Measurements from ENCODE around the gene CACUL1. TPM values are rescaled to one million over a fixed set of nuclear protein-coding genes. Genes with fewer than 3 reads are reported as not detected.
"Not testable (repeated sequence)": the region's sequence is repeated elsewhere in the genome, so short reads cannot be mapped to it uniquely, and the experiment has no call there.

The CACUL1 gene
- 10 to 100 TPM; 24.0 to 24.4 TPM for total RNA-seq

- DNase-seq = peak; percentile 100
- Mint-ChIP-seq H3K36me3 (no peaks in the 10 kb centered on the region), H3K27me3 (peaks cover 6% of the 10 kb centered on the region), H3K27ac (peak within 1 kb of the TSS; percentile 83), H3K4me1 (ENCODE audit: low read depth) (peaks cover 35% of the 10 kb centered on the region), H3K9me3 (no peaks in the 10 kb centered on the region), H3K4me3 (peak within 1 kb of the TSS; percentile 91)
- intact Hi-C loops (cut with micrococcal nuclease) = loop anchor here (1.0 to 10.0 kb wide), 10 partner anchors 22 to 1380 kb away; partner anchors contain the start of genes BAG3, FAM204A, NANOS1 and PDZD8
- ChIA-PET POLR2A (interaction anchor here (0.8 to 1.9 kb wide), 7 partner anchors 13 to 788 kb away, joined by 3 to 5 read pairs (median 4); partner anchors contain the start of genes EIF3A, NANOS1 and RGS10), CTCF (interaction anchor here (1.1 to 2.0 kb wide), 6 partner anchors 20 to 186 kb away, joined by 4 to 10 read pairs (median 5); no protein-coding TSS in a partner anchor)
Measured at GRCh38 chr10:118754556-118755423, at the start of gene CACUL1. CACUL1 (minus strand) TSS chr10:118754970; CDS start chr10:118754762, 208 bp downstream.

GRCh38 chr10:118804262-118804773, 49.5 kb upstream of the CACUL1 start:
- intact Hi-C loops (cut with micrococcal nuclease) = no loop called here
- POLR2A ChIA-PET = no interaction called here
- CTCF ChIA-PET = no interaction called here
- H3K9me3 Mint-ChIP-seq = no peaks in the 10 kb centered on the region
- no peak overlapping the region for H3K27ac Mint-ChIP-seq
- no peaks in the 10 kb centered on the region for H3K4me1 Mint-ChIP-seq (ENCODE audit: low read depth)
- DNase-seq = no peak
- H3K36me3 Mint-ChIP-seq = no peaks in the 10 kb centered on the region
- peaks cover 4% of the 10 kb centered on the region for H3K27me3 Mint-ChIP-seq
- no peak overlapping the region for H3K4me3 Mint-ChIP-seq

GRCh38 chr10:118802126-118802793, 47.5 kb upstream of the CACUL1 start:
- Mint-ChIP-seq H3K36me3 (no peaks in the 10 kb centered on the region), H3K4me3 (no peak overlapping the region), H3K27ac (no peak overlapping the region), H3K9me3 (no peaks in the 10 kb centered on the region), H3K27me3 (peaks cover 7% of the 10 kb centered on the region), H3K4me1 (ENCODE audit: low read depth) (no peaks in the 10 kb centered on the region)
- intact Hi-C loops (cut with micrococcal nuclease) = no loop called here
- ChIA-PET CTCF (no interaction called here), POLR2A (no interaction called here)
- no peak for DNase-seq

- ChIA-PET POLR2A (no interaction called here), CTCF (interaction anchor here (2.1 kb wide), 1 partner anchor 232 kb away, joined by 9 read pairs; no protein-coding TSS in a partner anchor)
- H3K4me3 Mint-ChIP-seq = no peak overlapping the region
- H3K9me3 Mint-ChIP-seq = peaks cover 3% of the 10 kb centered on the region
- H3K27me3 Mint-ChIP-seq = peaks cover 11% of the 10 kb centered on the region
- H3K27ac Mint-ChIP-seq = no peak overlapping the region
- intact Hi-C loops (cut with micrococcal nuclease) = loop anchor here (1.0 kb wide), 1 partner anchor 233 kb away; no protein-coding TSS in a partner anchor
- H3K4me1 Mint-ChIP-seq (ENCODE audit: low read depth) = no peaks in the 10 kb centered on the region
- peak; percentile 22 for DNase-seq
- no peaks in the 10 kb centered on the region for H3K36me3 Mint-ChIP-seq
Measured at GRCh38 chr10:118800920-118801319, 46.1 kb upstream of the CACUL1 start.

- Mint-ChIP-seq H3K4me1 (ENCODE audit: low read depth) (no peaks in the 10 kb centered on the region), H3K4me3 (no peak overlapping the region), H3K9me3 (peaks cover 3% of the 10 kb centered on the region), H3K36me3 (no peaks in the 10 kb centered on the region), H3K27ac (no peak overlapping the region), H3K27me3 (peaks cover 15% of the 10 kb centered on the region)
- ChIA-PET POLR2A (no interaction called here), CTCF (interaction anchor here (2.1 kb wide), 1 partner anchor 231 kb away, joined by 9 read pairs; no protein-coding TSS in a partner anchor)
- intact Hi-C loops (cut with micrococcal nuclease) = no loop called here
- DNase-seq = no peak
Measured at GRCh38 chr10:118799777-118800176, 45.0 kb upstream of the CACUL1 start.

GRCh38 chr10:118798231-118798662, 43.5 kb upstream of the CACUL1 start:
- ChIA-PET POLR2A (no interaction called here), CTCF (interaction anchor here (0.6 to 1.1 kb wide), 3 partner anchors 13 to 1384 kb away, joined by 3 to 6 read pairs (median 3); no protein-coding TSS in a partner anchor)
- Mint-ChIP-seq H3K4me1 (ENCODE audit: low read depth) (no peaks in the 10 kb centered on the region), H3K4me3 (no peak overlapping the region), H3K27me3 (peaks cover 15% of the 10 kb centered on the region), H3K36me3 (no peaks in the 10 kb centered on the region), H3K27ac (no peak overlapping the region), H3K9me3 (peaks cover 3% of the 10 kb centered on the region)
- DNase-seq = no peak
- intact Hi-C loops (cut with micrococcal nuclease) = no loop called here

GRCh38 chr10:118794971-118795370, 40.2 kb upstream of the CACUL1 start:
- not testable (repeated sequence) for H3K36me3 Mint-ChIP-seq

GRCh38 chr10:118793545-118793944, 38.8 kb upstream of the CACUL1 start:
- POLR2A ChIA-PET = no interaction called here
- Mint-ChIP-seq H3K27ac (no peak overlapping the region), H3K4me1 (ENCODE audit: low read depth) (no peaks in the 10 kb centered on the region), H3K27me3 (peaks cover 11% of the 10 kb centered on the region), H3K36me3 (no peaks in the 10 kb centered on the region), H3K9me3 (peaks cover 3% of the 10 kb centered on the region), H3K4me3 (no peak overlapping the region)
- CTCF ChIA-PET = no interaction called here
- intact Hi-C loops (cut with micrococcal nuclease) = no loop called here
- no peak for DNase-seq

More at GRCh38 chr10:118794971-118795370, 40.2 kb upstream of the CACUL1 start:
- peaks cover 13% of the 10 kb centered on the region for H3K27me3 Mint-ChIP-seq
- CTCF ChIA-PET; H3K27ac Mint-ChIP-seq; H3K4me3 Mint-ChIP-seq; H3K4me1 Mint-ChIP-seq (ENCODE audit: low read depth); H3K9me3 Mint-ChIP-seq; intact Hi-C loops (cut with micrococcal nuclease); DNase-seq; POLR2A ChIA-PET: not testable (repeated sequence)

GRCh38 chr10:118792526-118792925, 37.8 kb upstream of the CACUL1 start:
- peaks cover 3% of the 10 kb centered on the region for H3K9me3 Mint-ChIP-seq
- H3K27me3 Mint-ChIP-seq = peaks cover 7% of the 10 kb centered on the region
- no peak overlapping the region for H3K4me3 Mint-ChIP-seq
- H3K36me3 Mint-ChIP-seq = no peaks in the 10 kb centered on the region
- ChIA-PET POLR2A (no interaction called here), CTCF (interaction anchor here (0.8 kb wide), 1 partner anchor 712 kb away, joined by 3 read pairs; no protein-coding TSS in a partner anchor)
- intact Hi-C loops (cut with micrococcal nuclease) = no loop called here
- no peak for DNase-seq
- H3K4me1 Mint-ChIP-seq (ENCODE audit: low read depth) = no peaks in the 10 kb centered on the region
- no peak overlapping the region for H3K27ac Mint-ChIP-seq

- H3K9me3 Mint-ChIP-seq = no peaks in the 10 kb centered on the region
- H3K36me3 Mint-ChIP-seq = no peaks in the 10 kb centered on the region
- peaks cover 5% of the 10 kb centered on the region for H3K27me3 Mint-ChIP-seq
- CTCF ChIA-PET = no interaction called here
- no peaks in the 10 kb centered on the region for H3K4me1 Mint-ChIP-seq (ENCODE audit: low read depth)
- POLR2A ChIA-PET = no interaction called here
- no peak for DNase-seq
- no peak overlapping the region for H3K4me3 Mint-ChIP-seq
- intact Hi-C loops (cut with micrococcal nuclease) = no loop called here
- H3K27ac Mint-ChIP-seq = no peak overlapping the region
Measured at GRCh38 chr10:118790058-118790457, 35.3 kb upstream of the CACUL1 start.

- POLR2A ChIA-PET = no interaction called here
- H3K9me3 Mint-ChIP-seq = no peaks in the 10 kb centered on the region
- no peak for DNase-seq
- H3K27me3 Mint-ChIP-seq = peaks cover 9% of the 10 kb centered on the region
- H3K36me3 Mint-ChIP-seq = no peaks in the 10 kb centered on the region
- CTCF ChIA-PET = interaction anchor here (0.6 to 1.3 kb wide), 2 partner anchors 13 to 216 kb away, joined by 3 to 6 read pairs; no protein-coding TSS in a partner anchor
- no peak overlapping the region for H3K27ac Mint-ChIP-seq
- intact Hi-C loops (cut with micrococcal nuclease) = no loop called here
- H3K4me3 Mint-ChIP-seq = no peak overlapping the region
- H3K4me1 Mint-ChIP-seq (ENCODE audit: low read depth) = no peaks in the 10 kb centered on the region
Measured at GRCh38 chr10:118785551-118785950, 30.8 kb upstream of the CACUL1 start.

Measured in activated CD4-positive, alpha-beta memory T cell treated with anti-CD3 and anti-CD28 coated beads for 36 hours (primary cell).